Measurements from ENCODE around the gene MSGN1.

MSGN1 gene

GRCh38 chr2:17816396-17817245, at the start of gene MSGN1:
TSS of gene MSGN1 (plus strand) at chr2:17816460. CDS start at chr2:17816519, 59 bp downstream.
- DNase-seq = no peak

GRCh38 chr2:17768894-17769293, 47.4 kb upstream of the MSGN1 start:
- no peak for DNase-seq

GRCh38 chr2:17771956-17772355, 44.3 kb upstream of the MSGN1 start:
- no peak for DNase-seq

GRCh38 chr2:17772532-17772931, 43.7 kb upstream of the MSGN1 start:
- DNase-seq = no peak

- no peak for DNase-seq
Measured at GRCh38 chr2:17780546-17780945, 35.7 kb upstream of the MSGN1 start.

GRCh38 chr2:17781482-17781881, 34.8 kb upstream of the MSGN1 start:
- DNase-seq = no peak

- DNase-seq = no peak
Measured at GRCh38 chr2:17786727-17787126, 29.5 kb upstream of the MSGN1 start.

- no peak for DNase-seq
Measured at GRCh38 chr2:17788773-17789172, 27.5 kb upstream of the MSGN1 start.

- DNase-seq = no peak
Measured at GRCh38 chr2:17790536-17790935, 25.7 kb upstream of the MSGN1 start.

GRCh38 chr2:17791121-17791816, 25.0 kb upstream of the MSGN1 start:
- DNase-seq = peak; percentile 19

GRCh38 chr2:17791817-17792130, 24.5 kb upstream of the MSGN1 start:
- no peak for DNase-seq

GRCh38 chr2:17792515-17792914, 23.7 kb upstream of the MSGN1 start:
- no peak for DNase-seq

GRCh38 chr2:17793296-17793695, 23.0 kb upstream of the MSGN1 start:
- peak; percentile 84 for DNase-seq

- no peak for DNase-seq
Measured at GRCh38 chr2:17793803-17794354, 22.4 kb upstream of the MSGN1 start.

- no peak for DNase-seq
Measured at GRCh38 chr2:17795309-17795708, 21.0 kb upstream of the MSGN1 start.

GRCh38 chr2:17798338-17798737, 17.9 kb upstream of the MSGN1 start:
- DNase-seq = peak; percentile 71

- no peak for DNase-seq
Measured at GRCh38 chr2:17799301-17800120, 16.7 kb upstream of the MSGN1 start.

- DNase-seq = no peak
Measured at GRCh38 chr2:17800219-17800618, 16.0 kb upstream of the MSGN1 start.

GRCh38 chr2:17800693-17801458, 15.4 kb upstream of the MSGN1 start:
- no peak for DNase-seq

GRCh38 chr2:17803497-17803896, 12.8 kb upstream of the MSGN1 start:
- DNase-seq = no peak

GRCh38 chr2:17804358-17804757, 11.9 kb upstream of the MSGN1 start:
- no peak for DNase-seq

GRCh38 chr2:17805166-17805565, 11.1 kb upstream of the MSGN1 start:
- no peak for DNase-seq
